Calu3 (cell line): Measurements from ENCODE around the gene LRP5. TPM values are rescaled to one million over a fixed set of nuclear protein-coding genes. Genes with fewer than 3 reads are reported as not detected.

Experiments used
- BruUV-seq: library from RNA; stranded (reverse); fragments of 400-500 nt; replicated peaks from 2 replicates; lab custom pipeline; 2021; lab: Mats Ljungman, UMichigan
- CTCF ChIA-PET: fragments of 300-600 bp; sonication (Branson Sonifier 250); formaldehyde crosslinking; loops from one replicate; lab custom pipeline; 2022; ENCODE audit warnings: antibody characterized with exemption; lab: Charles Lee
- DNase-seq: peaks from one replicate; pipeline ENCODE4 v3.0.0; 2022
- H3K27ac Mint-ChIP-seq: one replicate; pipeline ENCODE4 v1.8.0; 2022; ENCODE audit warnings: mixed read lengths; ENCODE audit not compliant: unreplicated experiment
- H3K27me3 Mint-ChIP-seq: one replicate; pipeline ENCODE4 v1.8.0; 2022; ENCODE audit warnings: mixed read lengths; ENCODE audit not compliant: unreplicated experiment
- H3K36me3 Mint-ChIP-seq: one replicate; pipeline ENCODE4 v1.8.0; 2022; ENCODE audit warnings: mild to moderate bottlenecking, moderate library complexity, mixed read lengths; ENCODE audit not compliant: insufficient read depth, unreplicated experiment
- H3K4me1 Mint-ChIP-seq: one replicate; pipeline ENCODE4 v1.8.0; 2022; ENCODE audit warnings: mild to moderate bottlenecking, low read depth, mixed read lengths; ENCODE audit not compliant: unreplicated experiment
- H3K4me3 Mint-ChIP-seq: one replicate; pipeline ENCODE4 v1.8.0; 2022; ENCODE audit warnings: mild to moderate bottlenecking, low read depth, moderate library complexity, mixed read lengths; ENCODE audit not compliant: unreplicated experiment
- H3K9me3 Mint-ChIP-seq: one replicate; pipeline ENCODE4 v1.8.0; 2022; ENCODE audit warnings: low read depth, mixed read lengths; ENCODE audit not compliant: unreplicated experiment
- intact Hi-C: fragments of 100-400 bp; cut with micrococcal nuclease; formaldehyde crosslinking; loops from one replicate; pipeline ENCODE4 v1.10.0; 2022; ENCODE audit not compliant: unreplicated experiment
- total RNA-seq: library from RNA; stranded (reverse); gene quantifications from 2 replicates; pipeline ENCODE4 v1.2.3, GENCODE V29; 2022
- TF ChIP-seq, protein P1 (sequence below): fragments of 200-600 bp; IDR thresholded peaks from one replicate; pipeline ENCODE4 v1.8.0; 2022; ENCODE audit warnings: antibody characterized with exemption; ENCODE audit not compliant: unreplicated experiment

The LRP5 gene
- total RNA-seq, 1 experiment from 2014 or later, result 82.0 TPM

DNA sequence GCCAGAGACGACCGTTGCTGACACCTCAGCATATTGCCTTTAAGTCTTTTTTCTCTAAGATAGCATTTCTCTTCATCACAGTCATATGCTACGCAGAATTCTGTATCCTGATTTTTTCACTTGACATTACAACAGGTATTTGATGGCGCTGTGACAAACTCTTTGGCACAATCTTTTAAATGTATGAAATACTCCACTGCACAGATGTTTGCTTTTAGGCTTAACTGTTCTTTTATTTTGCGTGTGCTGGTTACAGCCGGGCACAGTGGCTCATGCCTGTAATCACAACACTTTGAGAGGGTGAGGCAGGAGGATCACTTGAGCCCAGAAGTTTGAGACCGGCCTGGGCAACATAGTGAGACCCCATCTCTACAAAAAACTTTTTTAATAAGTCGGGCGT is 96.1 kb downstream of the LRP5 start:
- H3K4me1 Mint-ChIP-seq, result no peaks in the 10 kb centered on the region
- DNase-seq, result no peak
- TF ChIP-seq, protein P1, sequence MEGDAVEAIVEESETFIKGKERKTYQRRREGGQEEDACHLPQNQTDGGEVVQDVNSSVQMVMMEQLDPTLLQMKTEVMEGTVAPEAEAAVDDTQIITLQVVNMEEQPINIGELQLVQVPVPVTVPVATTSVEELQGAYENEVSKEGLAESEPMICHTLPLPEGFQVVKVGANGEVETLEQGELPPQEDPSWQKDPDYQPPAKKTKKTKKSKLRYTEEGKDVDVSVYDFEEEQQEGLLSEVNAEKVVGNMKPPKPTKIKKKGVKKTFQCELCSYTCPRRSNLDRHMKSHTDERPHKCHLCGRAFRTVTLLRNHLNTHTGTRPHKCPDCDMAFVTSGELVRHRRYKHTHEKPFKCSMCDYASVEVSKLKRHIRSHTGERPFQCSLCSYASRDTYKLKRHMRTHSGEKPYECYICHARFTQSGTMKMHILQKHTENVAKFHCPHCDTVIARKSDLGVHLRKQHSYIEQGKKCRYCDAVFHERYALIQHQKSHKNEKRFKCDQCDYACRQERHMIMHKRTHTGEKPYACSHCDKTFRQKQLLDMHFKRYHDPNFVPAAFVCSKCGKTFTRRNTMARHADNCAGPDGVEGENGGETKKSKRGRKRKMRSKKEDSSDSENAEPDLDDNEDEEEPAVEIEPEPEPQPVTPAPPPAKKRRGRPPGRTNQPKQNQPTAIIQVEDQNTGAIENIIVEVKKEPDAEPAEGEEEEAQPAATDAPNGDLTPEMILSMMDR, result no peak
- no peaks in the 10 kb centered on the region for H3K27me3 Mint-ChIP-seq
- no peak overlapping the region for H3K4me3 Mint-ChIP-seq
- peaks cover 55% of the 10 kb centered on the region for H3K36me3 Mint-ChIP-seq
- intact Hi-C loops, result no loop called here
- no TSS peak for BruUV-seq
- no peak overlapping the region for H3K27ac Mint-ChIP-seq
- no peaks in the 10 kb centered on the region for H3K9me3 Mint-ChIP-seq
- CTCF ChIA-PET, result no interaction called here

DNA sequence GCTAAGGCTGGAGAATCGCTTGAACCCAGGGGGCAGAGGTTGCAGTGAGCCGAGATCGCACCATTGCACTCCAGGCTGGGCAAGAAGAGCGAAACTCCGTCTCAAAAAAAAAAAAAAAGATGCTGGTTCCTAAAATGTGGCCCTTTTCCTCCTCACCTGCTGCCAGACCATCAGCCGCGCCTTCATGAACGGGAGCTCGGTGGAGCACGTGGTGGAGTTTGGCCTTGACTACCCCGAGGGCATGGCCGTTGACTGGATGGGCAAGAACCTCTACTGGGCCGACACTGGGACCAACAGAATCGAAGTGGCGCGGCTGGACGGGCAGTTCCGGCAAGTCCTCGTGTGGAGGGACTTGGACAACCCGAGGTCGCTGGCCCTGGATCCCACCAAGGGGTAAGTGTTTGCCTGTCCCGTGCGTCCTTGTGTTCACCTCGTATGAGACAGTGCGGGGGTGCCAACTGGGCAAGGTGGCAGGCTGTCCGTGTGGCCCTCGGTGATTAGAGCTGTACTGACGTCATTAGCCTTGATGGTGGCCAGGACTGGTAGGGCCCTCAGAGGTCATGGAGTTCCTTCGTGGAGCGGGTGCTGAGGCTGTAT is 97.5 kb downstream of the LRP5 start:
- intact Hi-C loops, result no loop called here
- Mint-ChIP-seq H3K9me3 (no peaks in the 10 kb centered on the region), H3K4me3 (no peak overlapping the region), H3K36me3 (peaks cover 46% of the 10 kb centered on the region), H3K4me1 (no peaks in the 10 kb centered on the region), H3K27me3 (no peaks in the 10 kb centered on the region), H3K27ac (no peak overlapping the region)
- CTCF ChIA-PET, result no interaction called here
- no peak for DNase-seq
- no TSS peak for BruUV-seq
- TF ChIP-seq, protein P1, result no peak

- BruUV-seq, result no TSS peak
- Mint-ChIP-seq H3K36me3 (peaks cover 44% of the 10 kb centered on the region), H3K27ac (no peak overlapping the region), H3K27me3 (no peaks in the 10 kb centered on the region), H3K9me3 (no peaks in the 10 kb centered on the region), H3K4me3 (no peak overlapping the region), H3K4me1 (no peaks in the 10 kb centered on the region)
- TF ChIP-seq, protein P1, result no peak
- CTCF ChIA-PET, result no interaction called here
- intact Hi-C loops, result no loop called here
- no peak for DNase-seq
These were observed 99.2 kb downstream of the LRP5 start for GRCh38 chr11:68411501-68411991.

DNA sequence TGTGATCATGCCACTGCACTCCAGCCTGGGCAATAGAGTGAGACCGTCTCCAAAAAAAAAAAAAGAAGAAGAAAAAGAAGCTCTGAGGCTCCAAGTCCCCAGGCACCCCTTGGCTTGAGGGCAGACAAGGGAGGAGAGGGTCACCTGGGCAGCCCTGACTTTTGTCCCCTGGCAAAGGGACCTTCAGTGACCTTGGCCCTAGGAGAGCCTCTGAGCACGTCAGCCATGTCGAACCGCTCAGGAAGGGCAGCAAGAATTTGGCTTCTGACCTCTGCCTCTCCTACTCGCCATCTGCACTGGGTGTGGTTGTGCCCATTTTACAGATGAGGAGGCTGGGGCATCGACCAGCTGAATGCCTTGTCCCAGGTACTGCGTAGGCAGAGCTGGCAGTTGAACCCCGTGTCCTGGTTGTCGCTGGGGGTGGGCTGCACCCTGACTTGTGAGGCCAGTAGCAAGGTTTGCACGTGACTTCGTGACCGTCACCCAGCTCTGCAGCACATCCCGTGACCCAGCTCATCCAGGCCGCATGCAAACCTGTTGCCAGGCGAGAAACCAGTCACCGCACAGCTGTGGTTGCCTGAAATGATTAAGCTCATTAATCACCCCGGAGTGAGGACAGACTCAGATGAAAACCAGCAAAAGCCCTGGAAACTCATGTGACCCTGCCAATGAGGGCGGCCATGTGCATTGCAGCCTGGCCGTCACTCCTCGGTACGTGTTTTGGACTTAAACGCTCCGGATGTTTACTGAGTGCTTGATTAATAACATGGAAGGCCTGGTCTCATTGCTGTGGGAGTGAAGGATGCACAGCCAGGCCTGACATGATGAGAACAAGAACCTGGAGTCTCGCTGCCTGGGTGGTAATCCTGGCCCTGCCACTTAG is 100.4 kb downstream of the LRP5 start:
- no peak overlapping the region for H3K4me3 Mint-ChIP-seq
- intact Hi-C loops, result no loop called here
- DNase-seq, result no peak
- no peaks in the 10 kb centered on the region for H3K9me3 Mint-ChIP-seq
- CTCF ChIA-PET, result no interaction called here
- TF ChIP-seq, protein P1, result no peak
- no peaks in the 10 kb centered on the region for H3K27me3 Mint-ChIP-seq
- H3K36me3 Mint-ChIP-seq, result peaks cover 39% of the 10 kb centered on the region
- H3K27ac Mint-ChIP-seq, result no peak overlapping the region
- H3K4me1 Mint-ChIP-seq, result no peaks in the 10 kb centered on the region
- no TSS peak for BruUV-seq
